Endothelial cell of umbilical vein (primary cell): ENCODE data around the gene LMF2. TPM values are rescaled to one million over a fixed set of nuclear protein-coding genes. Genes with fewer than 3 reads are reported as not detected.

Experiments
- BruUV-seq: library from RNA; stranded (reverse); fragments of 400-500 nt; replicated peaks from 2 replicates; lab custom pipeline; 2021; lab: Mats Ljungman, UMichigan
- CTCF ChIA-PET: fragments of 300-600, 350-600 bp; sonication (Branson Sonifier 250); formaldehyde crosslinking; loops from one replicate; lab custom pipeline; 2021; ENCODE audit warnings: antibody characterized with exemption, inconsistent platforms; lab: Charles Lee
- POLR2A ChIA-PET: fragments of 300-600, 350-600 bp; sonication (Branson Sonifier 250); formaldehyde crosslinking; loops from one replicate; lab custom pipeline; 2021; ENCODE audit warnings: antibody characterized with exemption, inconsistent platforms; lab: Charles Lee
- DNase-seq: peaks from one replicate; pipeline ENCODE4 v3.0.0-alpha.2; 2011; ENCODE audit warnings: low read depth, low spot score
- FAIRE-seq: peaks from 2 replicates; lab custom pipeline; 2011; peaks lifted over from hg19 to GRCh38; lab: Jason Lieb, UNC
- H2AFZ ChIP-seq: 2 replicates; pipeline ENCODE4 v1.6.0; 2012; ENCODE audit warnings: low read depth, low read length, control low read depth, inconsistent platforms
- H3K27ac ChIP-seq: 2 replicates; pipeline ENCODE4 v1.5.1; 2011; ENCODE audit warnings: low read depth, mild to moderate bottlenecking, control low read depth, low read length, moderate library complexity; ENCODE audit not compliant: insufficient read depth
- H3K27me3 ChIP-seq, 2 experiments: 2 replicates each; pipeline versions ENCODE4 v1.6.0 to v1.6.1; 2011; ENCODE audit warnings: low read length in 2 of 2, mixed read lengths in 1 of 2; ENCODE audit not compliant: control insufficient read depth in 2 of 2, insufficient read depth in 2 of 2
- H3K36me3 ChIP-seq, 2 experiments: 2 replicates in 1 of 2; 3 replicates in 1 of 2; pipeline ENCODE4 v1.5.1; 2011; ENCODE audit warnings: low read length in 2 of 2, mild to moderate bottlenecking in 1 of 2, moderate library complexity in 1 of 2; ENCODE audit not compliant: control insufficient read depth in 2 of 2, insufficient read depth in 2 of 2; ENCODE audit errors: extremely low read depth in 1 of 2
- H3K4me1 ChIP-seq: 3 replicates; pipeline ENCODE4 v1.5.1; 2011; ENCODE audit warnings: mild to moderate bottlenecking, low read length; ENCODE audit not compliant: control insufficient read depth, insufficient read depth; ENCODE audit errors: extremely low read depth
- H3K4me2 ChIP-seq: 2 replicates; pipeline ENCODE4 v1.6.1; 2011; ENCODE audit warnings: low read length, control low read depth, mixed read lengths; ENCODE audit not compliant: insufficient read depth
- H3K4me3 ChIP-seq, 3 experiments: fragments of 200-600 bp in 1 of 3; sonication (generic), shearing (Covaris generic) in 1 of 3; replicated peaks in 1 of 3; 2 replicates each; pipeline ENCODE4 v1.5.1; 2011 to 2016; ENCODE audit warnings: control low read depth in 3 of 3, low read length in 3 of 3, mild to moderate bottlenecking in 2 of 3, inconsistent platforms in 1 of 3, low read depth in 1 of 3, moderate library complexity in 1 of 3; ENCODE audit not compliant: insufficient read depth in 1 of 3
- H3K79me2 ChIP-seq: 2 replicates; pipeline ENCODE4 v1.6.0; 2012; ENCODE audit warnings: low read length, inconsistent platforms; ENCODE audit not compliant: control insufficient read depth, insufficient read depth
- H3K9ac ChIP-seq: replicated peaks from 2 replicates; pipeline ENCODE3; 2011; ENCODE audit warnings: low read length, control low read depth; ENCODE audit not compliant: insufficient read depth; ENCODE audit errors: extremely low read depth
- H3K9me1 ChIP-seq: replicated peaks from 3 replicates; pipeline ENCODE4 v1.6.0; 2011; ENCODE audit warnings: mild to moderate bottlenecking, low read length; ENCODE audit not compliant: control insufficient read depth, insufficient read depth; ENCODE audit errors: extremely low read depth
- H3K9me3 ChIP-seq: replicated peaks from 2 replicates; pipeline ENCODE4 v1.5.1; 2012; ENCODE audit warnings: low read length, inconsistent platforms; ENCODE audit not compliant: control insufficient read depth, insufficient read depth
- H4K20me1 ChIP-seq: replicated peaks from 2 replicates; pipeline ENCODE3; 2011; ENCODE audit warnings: mild to moderate bottlenecking, low read length; ENCODE audit not compliant: control insufficient read depth, insufficient read depth; ENCODE audit errors: extremely low read depth
- EZH2 ChIP-seq: IDR thresholded peaks from 2 replicates; pipeline ENCODE4 v1.6.1; 2012; ENCODE audit warnings: borderline replicate concordance, low read depth, mild to moderate bottlenecking, moderate library complexity, low read length, inconsistent platforms; ENCODE audit not compliant: severe bottlenecking
- FOS ChIP-seq: IDR thresholded peaks from 2 replicates; pipeline ENCODE4 v1.6.1; 2011; ENCODE audit warnings: mild to moderate bottlenecking, low read length, moderate library complexity, borderline replicate concordance; ENCODE audit not compliant: insufficient read depth
- GATA2 ChIP-seq: IDR thresholded peaks from 2 replicates; pipeline ENCODE4 v1.7.0; 2011; ENCODE audit warnings: low read depth, mild to moderate bottlenecking, moderate library complexity, mixed read lengths, low read length; ENCODE audit not compliant: insufficient read length, insufficient read depth
- JUN ChIP-seq: IDR thresholded peaks from 2 replicates; pipeline ENCODE4 v1.6.1; 2011; ENCODE audit warnings: borderline replicate concordance, low read depth; ENCODE audit not compliant: insufficient read length, insufficient read depth
- MYC ChIP-seq: IDR thresholded peaks from one replicate; pipeline ENCODE4 v1.6.1; 2011; ENCODE audit warnings: mild to moderate bottlenecking, low read depth, low read length
- POLR2A ChIP-seq: IDR thresholded peaks from 2 replicates; pipeline ENCODE4 v1.6.1; 2012; ENCODE audit warnings: low read depth, mild to moderate bottlenecking, control low read depth, low read length
- POLR2AphosphoS5 ChIP-seq: IDR thresholded peaks from 2 replicates; pipeline ENCODE4 v1.6.1; 2012; ENCODE audit warnings: low read depth, mild to moderate bottlenecking, control low read depth, low read length, moderate library complexity; ENCODE audit not compliant: insufficient read depth
- dilution Hi-C: fragments of 300-500 bp; cut with MboI; formaldehyde crosslinking; loops from one replicate; pipeline ENCODE4 v1.15.0; 2019; ENCODE audit warnings: low sequenced_read_pairs; ENCODE audit not compliant: extremely low pct_ligation_motif_present
- intact Hi-C: fragments of 100-400 bp; cut with micrococcal nuclease; formaldehyde crosslinking; loops from one replicate; pipeline ENCODE4 v1.10.0; 2022
- polyA plus RNA-seq, 4 experiments: library from polyadenylated mRNA; depleted of rRNA in 3 of 4; stranded (reverse) in 3 of 4; unstranded in 1 of 4; fragments of >200 nt; gene quantifications; 2 replicates each; pipeline versions ENCODE4 v1.2.1 to v1.2.3, GENCODE V29; 2011 to 2012; ENCODE audit warnings: missing spikeins in 1 of 4
- total RNA-seq: library from RNA; stranded (reverse); gene quantifications from 2 replicates; pipeline ENCODE4 v1.2.3, GENCODE V29; 2021
- TF ChIP-seq, protein P1 (sequence below): IDR thresholded peaks from 2 replicates; pipeline ENCODE4 v1.6.1; 2011; ENCODE audit not compliant: insufficient read depth, insufficient read length
- TF ChIP-seq, protein P2 (sequence below), 2 donors: IDR thresholded peaks; 1 replicate in 1 of 2; 2 replicates in 1 of 2; pipeline ENCODE4 v1.5.1; 2011; ENCODE audit warnings: low read length in 2 of 2, mild to moderate bottlenecking in 2 of 2, moderate library complexity in 2 of 2, control low read depth in 1 of 2, inconsistent platforms in 1 of 2, low read depth in 1 of 2; ENCODE audit not compliant: insufficient read depth in 1 of 2; ENCODE audit errors: extremely low read depth in 1 of 2

The LMF2 gene
- total and polyA plus RNA-seq, 2 donors (not counting 3 experiments of a cell fraction or from before 2014, with no cell fraction given) = 89.7 to 112 TPM

DNA sequence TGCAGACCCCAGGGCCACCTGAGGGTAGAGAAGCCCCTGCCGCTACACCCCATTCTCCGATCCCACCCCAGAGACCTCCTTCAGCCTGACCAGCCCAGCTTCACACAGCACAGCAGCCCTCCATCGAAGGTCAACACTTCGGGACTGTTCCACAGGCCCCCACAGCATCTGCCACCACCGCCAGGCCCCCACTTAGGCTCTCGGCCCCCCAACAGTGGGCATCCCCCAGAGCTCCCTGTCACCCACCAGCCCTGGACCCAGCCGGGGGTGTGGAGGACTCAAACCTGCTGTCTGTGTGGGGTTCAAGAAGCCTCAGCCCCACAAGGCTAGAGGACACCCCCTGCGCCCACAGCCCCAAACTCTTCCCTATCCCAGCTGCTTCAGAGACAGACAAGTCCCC is 38.9 kb downstream of the LMF2 start:
- H3K36me3 ChIP-seq = peaks cover 0 to 37% of the 10 kb centered on the region in 2 experiments
- no TSS peak for BruUV-seq
- no peak overlapping the region for H3K4me2 ChIP-seq
- no peak overlapping the region for H3K9ac ChIP-seq
- no peak overlapping the region for H2AFZ ChIP-seq
- H4K20me1 ChIP-seq = peaks cover 3% of the 10 kb centered on the region
- peaks cover 14% of the 10 kb centered on the region for H3K4me1 ChIP-seq
- H3K9me1 ChIP-seq = no peaks in the 10 kb centered on the region
- FAIRE-seq = no peak
- no peak overlapping the region for H3K27ac ChIP-seq
- POLR2A ChIA-PET = interaction anchor here (0.6 kb wide), 1 partner anchor 87 kb away, joined by 4 read pairs; no protein-coding TSS in a partner anchor
- H3K79me2 ChIP-seq = peaks cover 59% of the 10 kb centered on the region
- no peak for DNase-seq
- TF ChIP-seq, protein P1, sequence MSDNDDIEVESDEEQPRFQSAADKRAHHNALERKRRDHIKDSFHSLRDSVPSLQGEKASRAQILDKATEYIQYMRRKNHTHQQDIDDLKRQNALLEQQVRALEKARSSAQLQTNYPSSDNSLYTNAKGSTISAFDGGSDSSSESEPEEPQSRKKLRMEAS = no peak
- no peak for TF ChIP-seq FOS
- no peak for TF ChIP-seq MYC
- TF ChIP-seq EZH2 = no peak
- no peak for TF ChIP-seq GATA2
- TF ChIP-seq, protein P2, sequence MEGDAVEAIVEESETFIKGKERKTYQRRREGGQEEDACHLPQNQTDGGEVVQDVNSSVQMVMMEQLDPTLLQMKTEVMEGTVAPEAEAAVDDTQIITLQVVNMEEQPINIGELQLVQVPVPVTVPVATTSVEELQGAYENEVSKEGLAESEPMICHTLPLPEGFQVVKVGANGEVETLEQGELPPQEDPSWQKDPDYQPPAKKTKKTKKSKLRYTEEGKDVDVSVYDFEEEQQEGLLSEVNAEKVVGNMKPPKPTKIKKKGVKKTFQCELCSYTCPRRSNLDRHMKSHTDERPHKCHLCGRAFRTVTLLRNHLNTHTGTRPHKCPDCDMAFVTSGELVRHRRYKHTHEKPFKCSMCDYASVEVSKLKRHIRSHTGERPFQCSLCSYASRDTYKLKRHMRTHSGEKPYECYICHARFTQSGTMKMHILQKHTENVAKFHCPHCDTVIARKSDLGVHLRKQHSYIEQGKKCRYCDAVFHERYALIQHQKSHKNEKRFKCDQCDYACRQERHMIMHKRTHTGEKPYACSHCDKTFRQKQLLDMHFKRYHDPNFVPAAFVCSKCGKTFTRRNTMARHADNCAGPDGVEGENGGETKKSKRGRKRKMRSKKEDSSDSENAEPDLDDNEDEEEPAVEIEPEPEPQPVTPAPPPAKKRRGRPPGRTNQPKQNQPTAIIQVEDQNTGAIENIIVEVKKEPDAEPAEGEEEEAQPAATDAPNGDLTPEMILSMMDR (IDR thresholded peaks at IDR 0.05; ENCODE audit: extremely low read depth in 1 of 2, insufficient read depth in 1 of 2, low read depth in 1 of 2, low read length in 2 of 2) = no peak
- no peak for TF ChIP-seq POLR2AphosphoS5
- no peak for TF ChIP-seq POLR2A
- no peak for TF ChIP-seq JUN
- intact Hi-C loops (no loop called here), dilution Hi-C loops (no loop called here)
- no peak overlapping the region for H3K4me3 ChIP-seq
- no peaks in the 10 kb centered on the region for H3K9me3 ChIP-seq
- CTCF ChIA-PET = interaction anchor here (1.5 kb wide), 1 partner anchor 57 kb away, joined by 6 read pairs; the partner anchor contains the start of gene SCO2
- no peaks in the 10 kb centered on the region for H3K27me3 ChIP-seq
